SK-N-MC (cell line): ENCODE data around the gene STH.

Experiments used
- EZH2 ChIP-seq: fragments of 200-600 bp; sonication (generic); IDR thresholded peaks from one replicate; pipeline ENCODE4 v1.6.1; 2017; ENCODE audit warnings: antibody characterized with exemption
- FOXP2 ChIP-seq: optimal IDR thresholded peaks from 2 replicates; pipeline ENCODE3; 2011; ENCODE audit warnings: mild to moderate bottlenecking, moderate library complexity; ENCODE audit not compliant: insufficient read depth; ENCODE audit errors: extremely low read length, control extremely low read depth

- no peak for TF ChIP-seq FOXP2
- no peak for TF ChIP-seq EZH2
These were observed 40.6 kb downstream of the STH start for GRCh38 chr17:46039592-46040186.
